A549 treated with Mapracorat at 1 μM for 4 hours (cell line): Measurements from ENCODE around the gene MBNL3. TPM values are rescaled to one million over a fixed set of nuclear protein-coding genes. Genes with fewer than 3 reads are reported as not detected.

Experiments
- total RNA-seq: library from RNA; stranded (reverse); fragments of 200-300 nt; extraction: Qiagen RNA extraction; gene quantifications from 5 replicates; pipeline ENCODE4 v1.2.3, GENCODE V29; 2022

The MBNL3 gene
- not detected in 5 replicates for total RNA-seq

GRCh38 chrX:132488819-132489577 is at the start of gene MBNL3:
TSS of gene MBNL3 (minus strand) at chrX:132489038. CDS start at chrX:132439611, 49,427 bp downstream.

